Liver (tissue), 3 donors: Measurements from ENCODE around the gene MEIS1.

Source experiments
- RAD21 ChIP-seq, 2 donors: IDR thresholded peaks; 2 replicates each; pipeline ENCODE4 v1.6.1; 2016; ENCODE audit warnings: antibody characterized with exemption in 2 of 2, mild to moderate bottlenecking in 2 of 2
- RXRA ChIP-seq, 2 donors: IDR thresholded peaks; 2 replicates each; pipeline ENCODE4 v1.6.1; 2017 to 2018; ENCODE audit warnings: antibody characterized with exemption in 2 of 2, mild to moderate bottlenecking in 1 of 2
- SP1 ChIP-seq: IDR thresholded peaks from 2 replicates; pipeline ENCODE4 v1.6.1; 2018; ENCODE audit warnings: antibody characterized with exemption, mild to moderate bottlenecking
- TAF1 ChIP-seq: conservative IDR thresholded peaks from 2 replicates; pipeline ENCODE4 v1.6.1; 2016; ENCODE audit warnings: antibody characterized with exemption, mild to moderate bottlenecking
- TF ChIP-seq, protein P1 (sequence below): IDR thresholded peaks from 2 replicates; pipeline ENCODE4 v1.6.1; 2016; ENCODE audit warnings: antibody characterized with exemption
- TF ChIP-seq, protein P2 (sequence below): fragments of 150-350 bp; IDR thresholded peaks from 2 replicates; pipeline ENCODE4 v1.5.1; 2017; ENCODE audit warnings: improper control_type of control experiment, low read depth, low read length; ENCODE audit not compliant: missing input control
- donor health status: healthy.
- donor health status: healthy.

DNA sequence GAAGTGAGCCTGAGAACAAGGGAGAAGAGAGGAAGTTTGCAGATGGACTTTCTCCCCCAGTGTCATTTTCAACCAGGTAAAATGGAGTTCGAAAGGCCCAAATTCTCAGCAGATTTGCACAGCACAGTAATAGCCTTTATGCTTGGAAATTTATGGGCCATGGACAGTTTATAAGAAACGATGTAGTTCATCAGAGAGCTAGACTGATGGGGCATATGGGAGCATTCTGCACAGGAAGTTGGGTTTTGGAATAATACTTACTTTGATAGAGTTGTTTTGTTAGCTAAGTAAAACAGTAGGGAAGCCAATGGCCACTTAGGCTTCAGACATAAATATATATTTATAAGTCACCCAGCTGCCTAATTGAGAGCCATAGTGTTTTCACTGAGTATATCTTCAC lies 169.4 kb downstream of the MEIS1 start:
- TF ChIP-seq, protein P1, sequence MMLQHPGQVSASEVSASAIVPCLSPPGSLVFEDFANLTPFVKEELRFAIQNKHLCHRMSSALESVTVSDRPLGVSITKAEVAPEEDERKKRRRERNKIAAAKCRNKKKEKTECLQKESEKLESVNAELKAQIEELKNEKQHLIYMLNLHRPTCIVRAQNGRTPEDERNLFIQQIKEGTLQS, result no peak
- TF ChIP-seq RXRA (IDR thresholded peaks at IDR 0.05) (no peak), TAF1 (no peak), RAD21 (IDR thresholded peaks at IDR 0.05) (no peak), SP1 (no peak)
- TF ChIP-seq, protein P2, sequence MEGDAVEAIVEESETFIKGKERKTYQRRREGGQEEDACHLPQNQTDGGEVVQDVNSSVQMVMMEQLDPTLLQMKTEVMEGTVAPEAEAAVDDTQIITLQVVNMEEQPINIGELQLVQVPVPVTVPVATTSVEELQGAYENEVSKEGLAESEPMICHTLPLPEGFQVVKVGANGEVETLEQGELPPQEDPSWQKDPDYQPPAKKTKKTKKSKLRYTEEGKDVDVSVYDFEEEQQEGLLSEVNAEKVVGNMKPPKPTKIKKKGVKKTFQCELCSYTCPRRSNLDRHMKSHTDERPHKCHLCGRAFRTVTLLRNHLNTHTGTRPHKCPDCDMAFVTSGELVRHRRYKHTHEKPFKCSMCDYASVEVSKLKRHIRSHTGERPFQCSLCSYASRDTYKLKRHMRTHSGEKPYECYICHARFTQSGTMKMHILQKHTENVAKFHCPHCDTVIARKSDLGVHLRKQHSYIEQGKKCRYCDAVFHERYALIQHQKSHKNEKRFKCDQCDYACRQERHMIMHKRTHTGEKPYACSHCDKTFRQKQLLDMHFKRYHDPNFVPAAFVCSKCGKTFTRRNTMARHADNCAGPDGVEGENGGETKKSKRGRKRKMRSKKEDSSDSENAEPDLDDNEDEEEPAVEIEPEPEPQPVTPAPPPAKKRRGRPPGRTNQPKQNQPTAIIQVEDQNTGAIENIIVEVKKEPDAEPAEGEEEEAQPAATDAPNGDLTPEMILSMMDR, result no peak
